GM21717 (cell line): ENCODE results near the gene CEP72.
"Not testable (repeated sequence)": the region's sequence is repeated elsewhere in the genome, so short reads cannot be mapped to it uniquely, and the experiment has no call there.

ENCODE experiments used
- ATAC-seq: cut with Tn5 transposase; IDR thresholded peaks from one replicate; pipeline ENCODE4 v1.9.1; 2021; ENCODE audit warnings: mild to moderate bottlenecking, moderate library complexity; ENCODE audit not compliant: unreplicated experiment

The CEP72 gene

GRCh38 chr5:579746-580366 is 32.3 kb upstream of the CEP72 start:
- no peak for ATAC-seq

- no peak for ATAC-seq
These were observed 31.7 kb upstream of the CEP72 start for GRCh38 chr5:580436-580835.

GRCh38 chr5:581266-581665 is 30.9 kb upstream of the CEP72 start:
- ATAC-seq, result no peak

GRCh38 chr5:581941-582340 is 30.2 kb upstream of the CEP72 start:
- ATAC-seq, result no peak

GRCh38 chr5:582445-582844 is 29.7 kb upstream of the CEP72 start:
- not testable (repeated sequence) for ATAC-seq

GRCh38 chr5:582936-583635 is 29.1 kb upstream of the CEP72 start:
- no peak for ATAC-seq

- ATAC-seq, result no peak
These were observed 28.5 kb upstream of the CEP72 start for GRCh38 chr5:583645-584044.

- no peak for ATAC-seq
These were observed 27.9 kb upstream of the CEP72 start for GRCh38 chr5:584216-584615.

GRCh38 chr5:584846-585245 is 27.3 kb upstream of the CEP72 start:
- no peak for ATAC-seq

- ATAC-seq, result no peak
These were observed 26.6 kb upstream of the CEP72 start for GRCh38 chr5:585556-585955.

- ATAC-seq, result no peak
These were observed 26.0 kb upstream of the CEP72 start for GRCh38 chr5:585962-586628.

- ATAC-seq, result no peak
These were observed 25.3 kb upstream of the CEP72 start for GRCh38 chr5:586751-587285.

- no peak for ATAC-seq
These were observed 24.7 kb upstream of the CEP72 start for GRCh38 chr5:587403-587802.

GRCh38 chr5:588406-588995 is 23.6 kb upstream of the CEP72 start:
- ATAC-seq, result no peak

GRCh38 chr5:589173-589572 is 23.0 kb upstream of the CEP72 start:
- no peak for ATAC-seq

GRCh38 chr5:589588-589987 is 22.6 kb upstream of the CEP72 start:
- no peak for ATAC-seq

- ATAC-seq, result no peak
These were observed 21.8 kb upstream of the CEP72 start for GRCh38 chr5:590346-590745.

- no peak for ATAC-seq
These were observed 20.4 kb upstream of the CEP72 start for GRCh38 chr5:591746-592145.

- ATAC-seq, result no peak
These were observed 20.0 kb upstream of the CEP72 start for GRCh38 chr5:592158-592557.

GRCh38 chr5:593511-593910 is 18.6 kb upstream of the CEP72 start:
- ATAC-seq, result no peak

GRCh38 chr5:594226-594860 is 17.8 kb upstream of the CEP72 start:
- no peak for ATAC-seq
